ENCODE data around the gene CPNE8.

The CPNE8 gene

GRCh38 chr12:38911611-38912010 lies 6.2 kb upstream of the CPNE8 start:
- DNase-seq (ENCODE audit: low spot score in 2 of 2) (no peak), ATAC-seq (ENCODE audit: low read depth) (no peak)
- peaks cover 2% of the 10 kb centered on the region for H3K36me3 Mint-ChIP-seq
- peaks cover 7% of the 10 kb centered on the region for H3K27me3 Mint-ChIP-seq
- no peak overlapping the region for H3K4me3 Mint-ChIP-seq
- no peak overlapping the region for H3K27ac Mint-ChIP-seq
- H3K9me3 Mint-ChIP-seq: peaks cover 6% of the 10 kb centered on the region
- H3K4me1 Mint-ChIP-seq: peaks cover 4% of the 10 kb centered on the region

DNA sequence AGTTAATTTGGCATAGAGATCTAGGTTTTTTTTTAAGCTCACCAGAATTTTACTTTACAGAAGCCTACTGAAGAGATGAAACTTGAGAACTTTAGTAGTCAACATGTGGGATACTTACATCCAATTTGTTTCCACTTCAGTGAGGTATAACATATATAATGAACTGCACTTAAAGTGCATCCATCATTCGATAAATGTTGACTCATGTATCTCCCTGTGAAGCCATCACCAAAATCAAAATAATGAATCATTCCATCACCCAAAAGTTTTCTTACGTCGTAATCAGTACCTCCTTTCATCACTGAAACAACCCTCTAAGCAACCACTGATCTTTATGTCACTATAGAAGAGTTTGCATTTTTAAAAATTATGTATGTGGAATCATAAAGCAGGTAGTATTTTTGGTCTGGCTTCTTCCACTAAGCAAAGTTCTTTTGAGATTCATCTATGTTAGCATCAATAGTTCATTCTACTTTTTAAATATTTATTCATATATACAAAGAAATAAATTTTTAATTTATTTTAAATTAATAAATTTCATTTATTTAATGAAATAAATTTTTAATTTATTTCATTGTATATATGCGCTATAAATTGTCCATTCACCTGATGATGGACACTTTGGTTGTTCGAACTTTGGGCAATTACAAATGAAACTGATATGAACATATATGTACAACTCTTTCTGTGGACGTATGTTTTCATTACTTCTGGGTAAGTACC lies 2.0 kb upstream of the CPNE8 start:
- peaks cover 4% of the 10 kb centered on the region for H3K36me3 Mint-ChIP-seq
- H3K27ac Mint-ChIP-seq: no peak overlapping the region
- peak overlapping the region; percentile 67 for H3K4me3 Mint-ChIP-seq
- peaks cover 4% of the 10 kb centered on the region for H3K4me1 Mint-ChIP-seq
- peaks cover 16% of the 10 kb centered on the region for H3K27me3 Mint-ChIP-seq
- DNase-seq (ENCODE audit: low spot score in 2 of 2): no peak
- peaks cover 2% of the 10 kb centered on the region for H3K9me3 Mint-ChIP-seq
- no peak for ATAC-seq (ENCODE audit: low read depth)

DNA sequence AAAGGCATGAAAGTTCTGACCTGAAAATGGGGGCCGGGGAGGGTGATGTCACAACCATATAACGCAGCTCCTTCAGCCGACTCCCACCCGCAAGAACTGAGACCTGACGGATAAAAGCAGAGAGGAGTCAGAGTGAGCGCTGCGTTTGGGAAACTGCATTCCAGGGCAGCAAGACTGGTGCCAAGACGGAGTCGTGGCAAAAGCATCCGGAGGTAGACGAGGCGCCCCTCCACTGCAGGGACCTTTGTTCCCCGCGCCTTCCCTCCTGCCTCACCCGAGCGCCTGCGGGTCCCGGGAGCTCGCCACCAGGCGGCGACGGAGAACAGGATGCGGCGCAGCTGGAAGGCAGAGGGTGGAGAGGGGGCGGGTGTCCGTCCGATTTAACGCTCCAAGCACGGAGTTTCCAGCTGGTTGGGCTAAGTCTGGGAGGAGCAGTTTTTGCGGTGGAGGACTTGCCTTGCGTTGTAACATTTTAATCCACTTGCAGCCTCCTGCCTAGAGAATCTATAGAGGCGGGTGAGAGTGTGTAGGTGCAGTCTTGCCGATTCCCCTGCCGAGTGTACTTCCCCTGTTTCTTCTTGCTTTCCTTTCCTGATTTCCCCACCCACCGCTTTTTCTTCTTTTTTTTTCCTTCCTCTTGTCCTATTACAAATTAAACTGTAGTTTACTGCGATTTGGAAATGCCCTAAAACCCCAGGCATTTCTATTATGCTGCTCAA lies 1.2 kb upstream of the CPNE8 start:
- Mint-ChIP-seq H3K27me3 (peaks cover 16% of the 10 kb centered on the region), H3K27ac (no peak overlapping the region), H3K4me1 (peaks cover 4% of the 10 kb centered on the region), H3K4me3 (peak overlapping the region; percentile 79), H3K9me3 (peaks cover 5% of the 10 kb centered on the region), H3K36me3 (peaks cover 4% of the 10 kb centered on the region)
- ATAC-seq (ENCODE audit: low read depth): peak; percentile 59
- DNase-seq (ENCODE audit: low spot score in 2 of 2): peak in 1 of 2 donors; percentile 11

DNA sequence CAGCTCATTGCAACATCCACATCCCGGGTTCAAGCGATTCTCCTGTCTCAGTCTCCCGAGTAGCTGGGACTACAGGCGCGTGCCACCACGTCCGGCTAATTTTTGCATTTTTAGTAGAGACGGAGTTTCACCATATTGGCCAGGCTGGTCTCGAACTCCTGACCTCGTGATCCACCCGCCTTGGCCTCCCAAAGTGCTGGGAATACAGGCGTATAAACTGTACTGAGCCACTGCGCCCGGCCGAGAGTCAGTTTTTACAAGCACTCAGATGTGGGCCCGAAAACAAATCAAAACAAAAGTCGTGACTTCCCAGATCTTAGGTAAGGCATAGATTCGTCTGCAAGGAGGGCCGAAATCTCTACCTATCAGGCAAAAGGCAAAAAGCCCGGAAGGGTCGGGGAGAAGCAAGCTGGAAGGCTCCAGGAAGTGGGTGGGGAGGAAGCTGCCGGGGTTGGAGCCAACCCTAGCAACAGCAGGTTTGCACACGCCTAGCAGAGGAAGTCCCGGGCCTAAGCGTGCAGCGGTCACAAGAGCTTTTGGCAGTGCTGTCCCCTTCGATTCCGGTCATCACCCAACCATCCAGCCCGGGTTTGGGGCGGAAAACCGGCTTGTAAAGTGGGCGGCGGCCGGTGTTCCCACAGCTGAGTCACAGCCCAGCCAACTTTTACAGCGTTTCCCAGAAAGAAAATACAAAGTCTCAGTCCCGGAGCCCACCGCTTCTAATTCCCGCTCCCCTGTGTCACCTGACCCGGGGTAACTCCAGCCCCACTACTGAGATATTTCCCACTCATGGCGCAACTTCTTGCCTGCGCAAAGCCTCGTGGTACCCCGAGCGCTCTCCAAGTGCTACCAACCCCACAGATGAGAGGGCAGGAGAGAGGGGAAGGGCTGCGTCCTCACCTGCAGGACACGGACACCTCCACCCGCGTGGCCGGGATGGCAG lies 583 bp downstream of the CPNE8 start:
- H3K27me3 Mint-ChIP-seq: peaks cover 16% of the 10 kb centered on the region
- DNase-seq (ENCODE audit: low spot score in 2 of 2): peak in 1 of 2 donors; percentile 10
- no peak overlapping the region for H3K27ac Mint-ChIP-seq
- H3K4me3 Mint-ChIP-seq: peak overlapping the region; percentile 79
- peak; percentile 42 for ATAC-seq (ENCODE audit: low read depth)
- peaks cover 4% of the 10 kb centered on the region for H3K4me1 Mint-ChIP-seq
- peaks cover 4% of the 10 kb centered on the region for H3K36me3 Mint-ChIP-seq
- peaks cover 7% of the 10 kb centered on the region for H3K9me3 Mint-ChIP-seq

DNA sequence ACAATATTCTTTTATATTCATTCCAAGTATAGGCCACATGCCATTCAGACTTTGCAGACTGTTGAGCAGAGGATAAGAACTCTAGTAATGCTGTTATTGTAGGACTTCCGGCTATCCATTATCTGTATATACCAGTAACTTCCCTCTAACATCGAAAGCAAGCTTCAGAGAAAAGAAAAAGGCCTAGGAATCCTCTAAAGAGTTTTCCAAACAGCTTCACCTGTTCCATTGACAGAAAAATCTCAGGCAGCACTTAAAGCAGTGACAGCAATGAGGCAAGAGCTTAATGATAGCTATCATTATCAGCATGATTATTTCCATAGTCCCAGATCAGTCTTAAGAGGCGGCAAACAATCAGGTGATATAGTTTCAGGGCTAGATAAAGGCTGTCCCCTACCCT lies 1.8 kb downstream of the CPNE8 start:
- ATAC-seq (ENCODE audit: low read depth) (no peak), DNase-seq (ENCODE audit: low spot score in 2 of 2) (no peak)
- peaks cover 16% of the 10 kb centered on the region for H3K27me3 Mint-ChIP-seq
- peaks cover 4% of the 10 kb centered on the region for H3K36me3 Mint-ChIP-seq
- H3K4me1 Mint-ChIP-seq: peaks cover 4% of the 10 kb centered on the region
- peaks cover 7% of the 10 kb centered on the region for H3K9me3 Mint-ChIP-seq
- no peak overlapping the region for H3K27ac Mint-ChIP-seq
- no peak overlapping the region for H3K4me3 Mint-ChIP-seq

DNA sequence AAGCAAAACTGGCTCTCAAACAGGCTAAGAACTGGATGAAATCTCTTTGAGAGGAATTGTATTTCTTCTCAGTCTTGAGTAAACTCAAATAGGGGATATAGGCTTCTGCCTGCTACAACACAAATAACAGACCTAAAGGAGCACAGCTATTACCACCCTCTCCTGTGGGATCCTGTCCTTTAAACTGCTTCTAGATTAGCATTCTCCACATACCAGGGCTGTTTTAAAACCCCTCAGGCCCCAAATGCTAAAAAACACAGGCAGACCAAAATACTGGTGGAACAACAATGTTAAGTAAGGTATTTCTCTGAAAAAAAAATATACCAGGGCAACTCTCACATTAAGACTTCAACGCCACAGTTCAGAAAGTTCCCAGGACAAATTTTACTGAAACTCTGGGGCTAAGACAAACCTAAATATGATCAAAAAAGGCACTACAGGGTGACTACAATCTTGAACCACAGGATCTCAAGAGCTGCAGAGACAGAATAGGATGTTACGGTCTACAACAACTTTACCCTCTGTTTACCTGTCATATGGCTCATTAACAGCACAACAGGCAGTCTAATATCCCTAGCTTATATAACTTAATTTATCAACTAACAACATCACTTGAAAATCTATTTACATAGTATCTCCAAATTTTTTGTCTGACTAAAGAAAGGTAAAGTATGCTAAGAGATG lies 7.2 kb downstream of the CPNE8 start:
- no peak for ATAC-seq (ENCODE audit: low read depth)
- DNase-seq (ENCODE audit: low spot score in 2 of 2): no peak
- Mint-ChIP-seq H3K36me3 (no peaks in the 10 kb centered on the region), H3K4me1 (no peaks in the 10 kb centered on the region), H3K4me3 (no peak overlapping the region), H3K27ac (no peak overlapping the region), H3K9me3 (peaks cover 6% of the 10 kb centered on the region), H3K27me3 (no peaks in the 10 kb centered on the region)

GRCh38 chr12:38895446-38895845 lies 9.9 kb downstream of the CPNE8 start:
- H3K27ac Mint-ChIP-seq: no peak overlapping the region
- DNase-seq (ENCODE audit: low spot score in 2 of 2) (no peak), ATAC-seq (ENCODE audit: low read depth) (no peak)
- no peaks in the 10 kb centered on the region for H3K36me3 Mint-ChIP-seq
- H3K27me3 Mint-ChIP-seq: no peaks in the 10 kb centered on the region
- peaks cover 3% of the 10 kb centered on the region for H3K9me3 Mint-ChIP-seq
- no peaks in the 10 kb centered on the region for H3K4me1 Mint-ChIP-seq
- no peak overlapping the region for H3K4me3 Mint-ChIP-seq

DNA sequence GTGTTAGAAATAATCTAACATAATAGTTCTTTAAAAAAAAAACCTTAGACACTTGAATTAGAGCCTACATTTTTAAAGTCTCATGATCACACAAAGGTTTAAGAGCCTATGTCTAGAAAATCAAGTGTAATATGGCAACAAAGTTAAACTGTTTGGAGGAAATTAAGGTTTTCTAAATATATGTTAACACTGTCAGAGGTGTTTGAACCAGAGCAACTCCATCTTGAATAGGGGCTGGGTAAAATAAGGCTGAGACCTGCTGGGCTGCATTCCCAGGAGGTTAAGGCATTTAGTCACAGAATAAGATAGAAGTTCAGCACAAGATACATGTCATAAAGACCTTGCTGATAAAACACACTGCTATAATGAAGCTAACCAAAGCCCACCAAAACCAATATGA lies 12.4 kb downstream of the CPNE8 start:
- ATAC-seq (ENCODE audit: low read depth) (no peak), DNase-seq (ENCODE audit: low spot score in 2 of 2) (no peak)
- Mint-ChIP-seq H3K36me3 (no peaks in the 10 kb centered on the region), H3K27me3 (no peaks in the 10 kb centered on the region), H3K4me1 (no peaks in the 10 kb centered on the region), H3K9me3 (peaks cover 6% of the 10 kb centered on the region), H3K4me3 (no peak overlapping the region), H3K27ac (no peak overlapping the region)

GRCh38 chr12:38892087-38892786 lies 13.2 kb downstream of the CPNE8 start:
- Mint-ChIP-seq H3K27me3 (no peaks in the 10 kb centered on the region), H3K9me3 (peaks cover 6% of the 10 kb centered on the region)
- no peak for DNase-seq (ENCODE audit: low spot score in 2 of 2)

GRCh38 chr12:38890102-38890855 lies 15.1 kb downstream of the CPNE8 start:
- ATAC-seq (ENCODE audit: low read depth) (no peak), DNase-seq (ENCODE audit: low spot score in 2 of 2) (no peak)
- no peaks in the 10 kb centered on the region for H3K36me3 Mint-ChIP-seq
- H3K4me3 Mint-ChIP-seq: no peak overlapping the region
- peaks cover 10% of the 10 kb centered on the region for H3K9me3 Mint-ChIP-seq
- H3K4me1 Mint-ChIP-seq: no peaks in the 10 kb centered on the region
- no peak overlapping the region for H3K27ac Mint-ChIP-seq
- no peaks in the 10 kb centered on the region for H3K27me3 Mint-ChIP-seq

More at GRCh38 chr12:38892087-38892786, 13.2 kb downstream of the CPNE8 start:
- ATAC-seq (ENCODE audit: low read depth): no peak
- Mint-ChIP-seq H3K36me3 (no peaks in the 10 kb centered on the region), H3K4me3 (no peak overlapping the region), H3K27ac (no peak overlapping the region), H3K4me1 (no peaks in the 10 kb centered on the region)

DNA sequence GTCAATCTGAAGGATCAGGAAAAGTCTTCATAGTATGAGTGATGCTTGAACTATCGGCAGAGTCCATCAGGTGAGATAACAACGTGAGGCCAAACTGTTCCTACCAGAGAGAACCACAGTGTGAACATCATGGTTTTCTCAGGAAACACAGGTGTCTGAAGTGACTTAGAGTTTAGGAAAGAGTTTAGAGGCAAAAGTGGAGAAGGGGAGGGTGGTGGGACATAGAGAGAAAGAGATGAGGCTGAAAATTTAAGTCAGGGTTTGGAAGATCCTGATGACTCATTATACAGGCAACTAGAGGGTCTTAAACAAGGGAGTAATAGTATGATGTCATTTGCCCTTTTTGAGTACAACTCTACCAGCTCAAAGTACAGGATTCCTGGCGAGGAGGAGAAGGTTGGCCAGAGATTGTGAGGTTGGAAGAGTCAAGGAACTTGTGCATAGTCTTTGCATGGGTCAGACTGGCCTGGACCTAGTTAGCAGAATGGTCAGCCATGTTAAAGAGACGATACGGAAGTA lies 16.0 kb downstream of the CPNE8 start:
- Mint-ChIP-seq H3K27ac (no peak overlapping the region), H3K4me3 (no peak overlapping the region), H3K27me3 (no peaks in the 10 kb centered on the region), H3K36me3 (no peaks in the 10 kb centered on the region), H3K4me1 (no peaks in the 10 kb centered on the region), H3K9me3 (peaks cover 8% of the 10 kb centered on the region)
- DNase-seq (ENCODE audit: low spot score in 2 of 2) (no peak), ATAC-seq (ENCODE audit: low read depth) (no peak)

- Mint-ChIP-seq H3K4me3 (no peak overlapping the region), H3K36me3 (no peaks in the 10 kb centered on the region), H3K27me3 (no peaks in the 10 kb centered on the region), H3K27ac (no peak overlapping the region), H3K9me3 (peaks cover 8% of the 10 kb centered on the region), H3K4me1 (no peaks in the 10 kb centered on the region)
- no peak for DNase-seq (ENCODE audit: low spot score in 2 of 2)
- ATAC-seq (ENCODE audit: low read depth): no peak
Observed at GRCh38 chr12:38887770-38888169, 17.6 kb downstream of the CPNE8 start.

Measured in memory B cell (primary cell).